GM19043 (cell line): Measurements from ENCODE around the gene LRP8.

Experiments
- ATAC-seq: cut with Tn5 transposase; IDR thresholded peaks from one replicate; pipeline ENCODE4 v1.9.1; 2021; ENCODE audit warnings: low read depth; ENCODE audit not compliant: unreplicated experiment

LRP8 gene

DNA sequence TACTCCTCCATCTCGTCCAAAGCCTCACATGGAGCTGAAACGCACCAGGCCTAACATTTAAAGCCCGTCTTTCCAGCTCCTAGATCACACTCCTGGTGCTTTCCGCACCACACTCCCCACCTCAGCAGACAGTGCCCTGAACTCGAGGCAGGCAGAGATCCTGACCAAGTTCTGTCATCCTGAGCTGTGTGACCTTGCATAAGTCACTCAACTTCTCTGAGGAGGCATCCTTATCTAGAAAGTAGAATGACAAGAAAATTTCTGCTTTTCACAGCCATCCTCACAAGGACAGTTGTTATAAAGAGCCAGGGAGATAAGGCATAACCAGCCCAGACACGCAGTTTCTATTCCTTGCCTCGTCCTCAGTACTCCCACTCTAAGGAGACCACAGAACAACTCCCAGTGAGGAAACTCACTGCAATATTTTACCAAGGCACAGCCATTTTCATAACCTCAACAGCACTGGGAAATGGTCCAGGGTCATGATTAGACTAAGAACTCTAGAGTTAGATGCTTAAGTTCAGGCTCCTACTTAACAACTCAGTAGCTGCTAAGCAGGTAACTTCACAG, 3.1 kb downstream of the LRP8 start:
- no peak for ATAC-seq

GRCh38 chr1:53324321-53324720, 3.5 kb downstream of the LRP8 start:
- ATAC-seq = no peak

DNA sequence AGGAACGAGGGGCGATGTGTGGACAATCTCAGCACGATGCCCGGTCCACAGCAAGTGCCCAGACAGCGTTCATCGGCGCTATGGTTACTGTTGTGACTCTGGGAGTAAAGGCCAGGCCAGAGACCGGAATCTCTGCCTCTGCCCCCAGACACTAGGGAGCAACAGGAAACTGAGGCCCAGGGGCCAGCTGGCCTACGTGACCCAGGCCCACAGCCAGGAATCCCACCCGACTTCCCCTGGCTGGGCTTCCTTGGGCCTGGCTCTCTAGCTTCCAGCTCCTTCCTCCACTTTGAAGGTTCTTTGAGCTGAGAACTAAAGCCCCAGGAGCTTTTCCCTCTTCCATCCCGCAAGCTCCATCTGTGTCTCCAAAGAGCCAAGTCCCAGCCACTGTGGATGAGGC, 4.6 kb downstream of the LRP8 start:
- no peak for ATAC-seq

DNA sequence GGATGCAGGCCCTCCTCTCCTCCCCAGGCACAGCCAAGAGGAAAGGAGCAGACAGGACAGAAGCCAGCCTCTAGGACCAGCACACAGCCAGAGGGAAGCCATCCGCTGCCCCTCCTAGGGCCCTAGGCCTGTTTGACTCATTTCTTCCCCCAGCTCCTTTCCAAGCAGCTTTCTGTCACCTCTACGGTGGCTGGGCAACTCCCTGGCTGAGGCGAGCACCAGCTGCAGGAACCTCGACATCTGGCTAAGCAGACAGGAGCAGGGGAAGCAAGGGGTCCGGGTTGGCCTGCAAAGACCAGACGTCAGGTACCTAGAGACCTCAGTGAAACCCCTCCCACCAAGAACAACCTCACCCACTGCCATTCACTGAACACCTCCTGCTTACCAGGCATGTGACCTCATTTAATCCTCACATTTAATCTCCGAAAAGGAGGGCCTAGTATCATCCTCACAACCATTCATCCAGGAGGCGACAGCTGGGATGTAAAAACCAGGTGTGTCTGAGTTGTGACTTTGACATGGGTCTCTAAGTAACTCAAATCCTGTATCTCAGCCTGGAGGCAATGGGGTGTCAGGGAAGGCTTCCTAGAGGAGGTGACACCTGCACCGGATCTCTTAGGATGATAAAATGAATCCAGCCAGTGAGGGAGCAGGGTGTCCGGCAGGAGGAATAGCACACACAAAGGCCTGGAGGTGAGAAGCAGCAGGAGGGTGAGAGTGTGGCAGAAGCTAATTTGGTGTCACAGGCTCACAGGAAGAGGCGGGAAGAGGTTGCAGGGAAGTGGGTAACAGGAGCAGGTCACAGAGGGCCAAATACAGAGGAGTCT, 5.9 kb downstream of the LRP8 start:
- ATAC-seq = no peak

DNA sequence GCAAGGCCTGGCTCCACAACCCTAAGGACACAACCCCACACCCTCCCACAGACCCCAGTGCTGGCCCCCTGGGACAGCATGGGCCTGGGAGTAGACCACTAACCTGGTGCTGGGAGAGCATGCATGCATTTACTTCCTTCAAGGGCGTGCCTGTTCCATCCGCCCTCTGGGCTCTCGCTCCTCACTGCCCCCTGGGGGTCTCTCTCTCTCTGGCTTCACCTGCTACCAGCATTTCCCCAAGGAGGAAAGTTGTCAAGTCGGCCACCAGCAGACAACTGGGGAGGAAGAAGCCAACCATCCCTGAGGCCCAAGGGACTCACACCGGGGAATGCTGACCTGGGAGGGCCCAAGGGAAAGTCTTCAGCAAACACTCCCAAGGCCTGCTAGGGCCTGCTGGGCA, 6.5 kb downstream of the LRP8 start:
- no peak for ATAC-seq

DNA sequence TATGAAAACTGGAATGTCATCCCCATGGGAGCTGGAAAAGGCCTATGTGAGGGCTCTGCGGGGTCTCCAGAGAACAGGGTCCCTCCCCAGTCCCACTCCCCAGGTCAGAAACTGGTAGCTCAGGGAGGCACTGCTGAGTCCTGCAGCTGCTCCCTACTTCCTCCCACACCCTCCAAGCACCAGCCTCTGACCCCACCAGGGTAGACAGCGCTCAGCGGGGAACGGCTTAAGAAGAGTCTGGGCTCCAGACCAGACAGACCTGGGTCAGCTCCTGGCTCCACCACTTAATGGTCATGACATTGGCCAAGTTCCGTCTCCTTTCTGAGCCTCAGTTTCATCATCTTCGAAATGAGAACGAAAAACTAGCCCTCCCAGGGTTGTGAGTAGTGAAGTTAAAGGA, 7.2 kb downstream of the LRP8 start:
- ATAC-seq = no peak

DNA sequence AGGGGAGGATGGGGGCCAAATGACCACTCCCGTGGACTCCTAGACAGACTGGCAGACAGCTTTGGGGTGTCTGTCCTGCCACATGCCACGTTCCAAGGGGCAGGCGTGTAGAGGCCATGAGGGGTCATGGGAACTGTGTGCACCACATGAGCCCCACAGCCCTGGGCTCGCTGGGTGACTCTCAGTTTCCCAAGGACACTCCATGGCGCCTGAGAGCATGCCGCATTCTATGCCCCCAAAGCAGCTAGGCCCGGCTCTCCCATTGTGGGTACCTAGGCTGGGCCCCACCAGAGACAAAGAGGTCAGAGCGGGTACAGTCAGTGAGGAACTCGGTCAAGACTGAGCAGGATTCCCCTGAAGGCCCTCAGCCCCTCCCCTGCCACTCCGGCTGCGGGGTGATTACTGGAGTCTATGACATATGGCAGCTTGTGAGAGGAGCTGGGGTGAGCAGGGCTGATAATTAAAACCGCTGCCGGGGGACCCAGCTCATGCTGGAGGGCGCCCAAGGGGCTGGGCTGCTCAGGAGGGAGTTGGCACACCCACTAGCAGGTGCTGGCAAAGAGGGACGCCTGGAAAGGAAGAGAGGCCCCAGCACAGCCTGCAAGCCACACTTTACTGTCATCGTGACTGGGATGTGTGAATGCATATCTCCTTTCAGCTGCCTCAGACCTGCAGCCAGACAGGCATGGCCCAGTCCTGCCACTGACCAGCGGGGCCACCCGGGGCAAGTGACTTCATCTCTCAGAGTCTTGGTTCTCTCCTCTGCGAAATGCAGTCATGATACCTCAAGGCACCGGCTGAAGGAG, 8.4 kb downstream of the LRP8 start:
- no peak for ATAC-seq

- no peak for ATAC-seq
Measured at GRCh38 chr1:53317646-53318539, 10.0 kb downstream of the LRP8 start.

DNA sequence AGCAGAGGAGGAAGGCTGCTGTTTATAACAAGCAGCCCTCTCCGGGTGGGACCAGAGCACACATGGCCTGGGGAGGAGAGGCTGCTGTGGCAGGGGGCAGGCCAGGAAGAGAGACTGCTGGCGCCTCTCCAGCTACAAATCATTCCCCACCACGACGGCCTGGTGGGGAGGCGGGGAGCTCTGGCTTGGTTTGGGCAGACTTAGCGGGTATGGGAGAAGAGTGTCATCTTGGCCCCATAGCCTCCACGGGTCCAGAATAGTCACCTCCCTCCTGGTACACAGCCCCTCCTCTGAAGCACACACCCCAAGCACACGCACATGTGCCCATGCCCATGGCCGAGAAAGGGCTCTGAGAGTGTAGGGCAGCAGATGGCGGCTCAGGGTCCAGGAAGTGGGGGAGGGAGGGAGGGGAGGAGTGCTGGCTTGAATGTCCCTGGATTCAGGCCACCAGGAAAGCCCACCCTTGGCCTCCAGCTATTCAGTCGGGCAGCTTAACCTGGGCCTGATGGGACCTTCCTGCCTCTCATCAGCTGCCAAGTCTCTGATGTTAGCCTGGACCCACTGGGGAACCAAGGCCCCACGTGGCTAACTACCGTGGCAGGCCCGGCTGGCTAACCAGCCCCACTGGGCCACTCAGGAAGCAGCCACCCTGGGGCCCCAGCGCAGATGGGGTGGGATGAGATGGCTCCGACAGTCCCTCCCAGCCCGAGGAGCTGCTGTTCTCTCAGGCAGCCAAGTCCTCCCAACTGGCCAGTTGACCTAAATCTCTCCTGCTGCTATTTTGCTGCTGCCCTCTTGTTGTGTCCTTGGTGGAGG, 10.9 kb downstream of the LRP8 start:
- no peak for ATAC-seq

- ATAC-seq = no peak
Measured at GRCh38 chr1:53316424-53316765, 11.5 kb downstream of the LRP8 start.

DNA sequence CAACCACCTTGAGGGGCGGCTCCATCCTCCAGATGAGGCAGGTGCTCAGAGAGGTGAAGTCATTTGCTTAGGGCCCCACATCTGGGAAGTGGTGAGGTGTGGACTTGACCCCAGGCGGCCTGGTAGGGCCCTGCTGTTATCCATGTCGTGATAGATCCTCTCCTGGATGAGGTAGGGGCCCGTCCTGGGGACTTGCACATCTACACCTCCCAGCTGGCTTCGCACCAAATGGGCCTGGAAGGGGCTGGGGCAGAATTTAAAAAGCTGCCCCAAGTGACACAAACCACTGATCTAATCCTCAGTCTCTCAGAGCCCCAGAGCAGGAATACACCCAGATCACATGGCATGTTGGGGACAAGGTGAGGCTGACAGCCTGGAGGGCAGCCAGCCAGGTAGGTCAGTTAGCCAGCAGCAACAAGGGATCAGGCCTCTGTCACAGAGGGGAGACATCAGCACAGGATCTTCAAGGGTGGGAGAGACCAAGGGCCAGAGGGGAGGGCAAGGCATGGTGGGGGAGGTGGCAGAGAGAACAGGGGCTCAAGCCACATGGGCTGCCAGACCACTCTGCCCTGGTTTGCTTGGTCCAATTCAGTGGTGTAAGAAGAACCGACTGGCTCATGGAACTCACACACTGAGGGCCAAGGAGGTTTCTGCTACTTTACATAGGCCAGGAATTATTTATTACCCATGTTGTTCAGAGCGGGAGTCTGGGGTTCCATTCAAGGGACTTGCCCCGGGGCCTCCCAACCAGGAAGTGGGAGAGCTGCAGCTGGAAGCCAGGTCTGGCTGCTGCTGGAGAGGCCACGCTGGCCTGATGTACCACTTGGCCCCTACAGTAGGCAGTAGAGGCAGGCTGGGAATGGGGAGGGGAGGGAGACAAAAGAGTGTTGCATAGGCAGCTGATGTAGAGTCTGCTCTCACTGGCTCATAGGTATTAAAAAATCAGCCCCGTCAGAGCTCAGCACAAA, 12.1 kb downstream of the LRP8 start:
- no peak for ATAC-seq

- ATAC-seq = no peak
Measured at GRCh38 chr1:53315046-53315445, 12.8 kb downstream of the LRP8 start.

DNA sequence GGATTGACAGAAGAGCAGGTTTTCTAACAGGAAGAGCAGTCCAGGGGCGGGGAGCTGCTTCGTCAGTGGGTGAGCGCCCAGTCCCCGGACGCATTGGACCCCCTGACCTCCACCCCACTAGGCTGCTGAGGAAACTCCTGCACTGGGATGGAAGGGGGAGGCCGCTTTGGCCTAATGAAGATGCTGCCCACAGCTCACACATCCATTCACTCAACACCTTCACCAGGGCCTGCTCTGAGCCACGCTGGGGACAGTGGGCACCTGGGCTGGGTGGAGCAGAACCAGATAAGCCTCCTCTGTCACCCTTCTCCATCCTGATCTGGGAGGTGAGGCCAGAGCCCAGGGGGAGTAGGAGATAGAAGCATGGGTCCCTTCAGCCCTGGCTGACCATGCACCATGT, 13.3 kb downstream of the LRP8 start:
- ATAC-seq = no peak

GRCh38 chr1:53314096-53314495, 13.8 kb downstream of the LRP8 start:
- ATAC-seq = no peak

GRCh38 chr1:53313556-53313955, 14.3 kb downstream of the LRP8 start:
- ATAC-seq = no peak

DNA sequence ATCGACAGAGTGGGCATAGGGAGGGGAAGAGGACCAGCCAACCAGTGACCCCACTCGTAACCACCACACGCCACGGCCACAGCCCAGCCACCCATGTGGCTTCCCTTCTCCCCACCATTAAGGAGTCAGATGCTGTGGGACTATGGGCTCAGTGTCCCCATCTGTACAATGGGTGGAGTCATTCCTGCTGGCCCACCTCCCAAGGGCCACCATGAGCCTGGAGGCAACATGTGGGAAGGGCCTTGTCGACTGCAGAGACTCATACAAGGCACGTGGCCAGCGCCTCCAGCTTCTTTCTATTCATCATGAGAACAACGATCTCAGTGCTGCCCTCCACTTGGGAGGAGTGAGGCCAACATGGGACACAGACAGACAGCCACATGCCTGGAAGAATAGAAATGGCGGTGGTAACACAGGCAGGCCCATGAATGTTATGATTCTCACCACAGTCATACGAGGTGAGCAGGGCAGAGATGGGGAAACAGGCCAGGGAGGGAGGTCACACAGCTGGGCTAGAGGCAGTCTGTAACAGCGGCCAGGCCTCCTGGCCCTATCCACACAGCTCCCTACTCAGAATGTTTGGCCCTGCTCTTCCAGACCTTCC, 16.1 kb downstream of the LRP8 start:
- no peak for ATAC-seq

DNA sequence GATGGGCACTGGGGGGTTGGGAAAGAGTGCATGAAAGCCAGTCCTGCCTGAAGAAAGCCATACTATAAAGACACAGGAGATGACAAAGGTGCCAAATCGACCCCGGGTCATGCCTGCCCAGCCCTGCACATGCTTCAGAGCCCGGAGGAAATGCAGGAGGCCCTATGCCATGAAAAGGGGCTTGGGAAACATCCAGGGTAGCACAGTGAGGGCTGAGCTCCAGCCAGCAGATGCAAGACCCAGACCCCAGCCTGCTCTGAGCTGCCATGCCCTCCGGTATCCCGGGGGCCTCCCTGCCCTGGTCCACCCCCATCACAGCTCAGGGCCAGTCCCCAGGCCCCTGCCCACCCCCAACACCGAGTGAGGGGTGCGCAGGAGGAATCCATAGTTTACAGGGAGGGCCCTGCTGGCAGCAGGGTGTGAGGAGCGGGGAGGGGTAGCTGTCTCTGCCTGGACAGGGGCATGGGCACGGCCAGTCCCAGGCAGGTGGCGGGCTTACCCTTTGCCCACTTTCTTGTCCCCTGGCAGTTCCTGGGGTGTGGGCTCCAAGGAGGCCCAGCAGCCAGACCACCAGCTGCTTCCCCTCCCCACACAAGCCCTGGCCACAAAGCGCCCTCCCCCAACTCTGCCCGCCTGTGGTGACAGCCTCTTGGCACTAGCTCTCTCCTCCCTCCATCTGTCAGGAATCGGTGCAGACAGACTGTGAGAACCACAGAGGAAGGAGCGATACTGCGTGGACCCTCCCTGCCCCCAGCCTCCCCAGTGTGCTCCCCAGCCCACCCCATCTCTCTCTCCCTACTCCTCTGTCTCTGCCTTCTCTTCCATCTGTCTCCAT, 16.8 kb downstream of the LRP8 start:
- no peak for ATAC-seq

- no peak for ATAC-seq
Measured at GRCh38 chr1:53309802-53310201, 18.1 kb downstream of the LRP8 start.
